NCI-H2029 treated with DMSO at 0.1 percent for 48 hours (cell line): ENCODE data around the gene CENPM.

Experiments
- DNase-seq: peaks from one replicate; lab custom pipeline; 2025; lab: John Stamatoyannopoulos, UW

CENPM gene

DNA sequence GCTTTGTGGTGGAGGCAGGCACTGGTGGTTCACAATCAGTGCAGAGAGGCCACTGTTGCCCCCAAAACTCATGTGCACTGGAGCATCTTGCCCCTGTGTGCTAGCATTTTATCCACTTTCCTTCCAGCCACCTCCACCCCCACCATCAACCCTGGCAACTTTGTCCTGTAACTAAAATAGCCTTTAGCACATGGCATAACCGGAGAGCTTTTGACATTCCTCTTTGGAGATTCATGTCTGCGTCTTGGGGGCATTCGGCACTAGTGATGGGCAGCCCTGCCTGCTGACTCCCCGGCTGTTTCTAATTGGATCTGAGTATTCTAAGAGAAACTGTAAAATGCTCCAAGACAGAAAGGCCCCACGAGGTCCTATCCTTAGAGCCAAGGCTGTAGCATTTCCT is 47.8 kb downstream of the CENPM start:
- no peak for DNase-seq

DNA sequence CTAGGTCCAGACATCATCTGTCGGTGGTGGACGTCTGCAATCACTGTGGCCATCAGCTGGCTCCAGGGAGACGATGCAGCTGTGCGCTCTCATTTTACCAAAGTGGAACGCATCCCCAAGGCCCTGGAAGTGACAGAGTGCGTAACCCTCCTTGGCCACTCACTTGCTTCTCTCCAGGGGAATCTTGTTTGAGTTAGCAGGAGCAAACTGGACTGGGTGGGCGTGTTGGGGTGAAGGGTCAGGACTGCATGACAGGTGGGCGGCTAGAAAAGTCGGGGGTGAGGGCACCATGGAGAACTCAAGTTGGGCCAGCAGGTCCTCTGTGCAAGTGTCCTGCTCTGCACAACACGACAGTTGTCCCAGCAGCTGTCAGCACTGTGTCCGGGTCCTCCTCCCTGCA is 48.3 kb downstream of the CENPM start:
- no peak for DNase-seq

DNA sequence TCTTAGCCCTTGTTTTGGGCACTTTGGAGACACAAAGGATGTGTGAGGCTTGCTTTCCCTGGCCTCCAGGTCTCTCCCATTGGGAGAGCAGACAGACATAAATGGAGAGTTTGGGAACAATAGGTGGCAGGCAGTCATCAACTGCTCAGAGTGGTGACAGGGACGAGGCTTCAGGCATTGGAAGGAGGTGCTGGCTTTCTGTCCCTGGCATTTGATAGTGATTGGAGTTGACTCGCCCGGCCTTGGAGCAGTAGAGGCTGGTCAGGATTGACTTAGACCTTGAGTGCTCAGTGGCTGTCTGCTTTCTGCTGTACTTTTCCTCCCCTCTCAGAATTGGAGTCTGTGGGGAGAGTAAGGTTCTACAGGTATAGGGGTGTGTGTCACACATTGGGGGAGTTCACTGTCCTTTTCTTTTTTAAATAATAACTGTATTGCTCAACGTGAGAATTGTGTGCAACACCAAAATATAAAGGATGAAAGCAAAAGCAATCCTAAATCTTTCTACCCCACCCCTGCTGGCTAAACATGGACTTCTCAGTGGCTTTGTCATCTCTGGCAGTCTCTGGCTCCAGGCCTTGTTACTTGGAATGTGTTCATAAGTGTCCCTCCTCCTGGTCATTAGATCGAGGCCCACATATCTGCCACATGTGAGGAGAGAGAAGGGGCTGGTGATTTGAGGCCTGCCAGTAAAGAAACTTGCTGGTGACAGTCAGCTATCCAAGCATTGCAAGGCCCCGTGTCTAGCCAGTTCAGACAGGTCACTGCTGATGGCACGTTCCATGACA is 53.2 kb downstream of the CENPM start:
- no peak for DNase-seq

DNA sequence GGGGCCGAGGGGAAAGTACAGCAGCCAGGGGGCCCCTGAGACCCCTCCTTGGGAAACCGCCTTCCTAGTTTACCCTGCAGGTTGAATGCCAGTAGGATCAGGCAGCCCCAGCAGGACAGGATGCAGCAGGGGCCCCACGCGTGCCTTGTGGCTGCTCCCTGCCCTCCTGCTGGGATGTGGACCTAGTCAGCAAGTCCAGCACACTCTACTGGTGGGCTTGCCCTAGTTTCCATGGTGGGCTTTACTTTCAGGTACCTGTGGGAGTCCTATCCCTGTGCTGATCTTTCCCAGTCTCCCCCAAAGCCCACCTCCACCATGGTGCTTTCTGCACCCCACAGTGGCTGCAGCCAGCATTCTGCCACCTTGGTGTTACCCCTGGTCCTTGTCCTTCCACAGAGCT is 54.2 kb downstream of the CENPM start:
- no peak for DNase-seq

DNA sequence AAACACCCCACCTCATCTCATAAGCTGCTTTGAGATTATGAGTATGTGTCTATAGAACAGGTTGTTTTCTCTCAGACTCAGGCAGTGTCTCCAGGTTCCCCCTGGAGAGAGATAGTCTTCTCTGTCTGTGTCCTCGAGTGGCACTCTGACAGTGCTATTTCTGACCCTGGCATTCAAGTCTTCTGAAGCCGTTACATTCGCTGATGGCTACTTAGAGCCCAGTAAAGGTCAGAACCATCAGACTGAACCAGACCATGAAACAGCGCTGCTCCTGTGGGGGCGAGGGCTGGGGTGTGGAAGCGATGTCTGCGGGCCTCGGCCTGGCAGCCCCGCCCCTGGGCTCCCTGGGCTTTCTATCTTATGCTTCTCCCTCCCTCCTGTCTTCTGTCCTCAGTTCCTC is 55.5 kb downstream of the CENPM start:
- no peak for DNase-seq
